PFSK-1 (cell line): ENCODE results near the gene GUCY1B1.

Source experiments
- FOXP2 ChIP-seq: optimal IDR thresholded peaks from 2 replicates; pipeline ENCODE3; 2011; ENCODE audit warnings: borderline replicate concordance, control low read depth, inconsistent platforms; ENCODE audit not compliant: insufficient read depth; ENCODE audit errors: extremely low read length, extremely low read depth
- POLR2AphosphoS5 ChIP-seq: IDR thresholded peaks from 2 replicates; pipeline ENCODE4 v1.6.1; 2012; ENCODE audit warnings: low read depth, mild to moderate bottlenecking, control low read depth, low read length, moderate library complexity
- SIN3A ChIP-seq: IDR thresholded peaks from 2 replicates; pipeline ENCODE4 v1.6.1; 2012; ENCODE audit warnings: mild to moderate bottlenecking, low read length, moderate library complexity, borderline replicate concordance; ENCODE audit not compliant: insufficient read depth
- TAF1 ChIP-seq: IDR thresholded peaks from 2 replicates; pipeline ENCODE4 v1.6.1; 2012; ENCODE audit warnings: low read length, control low read depth, borderline replicate concordance; ENCODE audit not compliant: insufficient read depth
- TF ChIP-seq, protein P1 (sequence below), 2 experiments: IDR thresholded peaks; 2 replicates each; pipeline versions ENCODE4 v1.6.1 to v1.8.0; 2011 to 2012; ENCODE audit warnings: low read depth in 2 of 2, low read length in 2 of 2, control low read depth in 1 of 2, inconsistent platforms in 1 of 2, mild to moderate bottlenecking in 1 of 2, moderate library complexity in 1 of 2; ENCODE audit not compliant: insufficient read depth in 1 of 2

Gene GUCY1B1

DNA sequence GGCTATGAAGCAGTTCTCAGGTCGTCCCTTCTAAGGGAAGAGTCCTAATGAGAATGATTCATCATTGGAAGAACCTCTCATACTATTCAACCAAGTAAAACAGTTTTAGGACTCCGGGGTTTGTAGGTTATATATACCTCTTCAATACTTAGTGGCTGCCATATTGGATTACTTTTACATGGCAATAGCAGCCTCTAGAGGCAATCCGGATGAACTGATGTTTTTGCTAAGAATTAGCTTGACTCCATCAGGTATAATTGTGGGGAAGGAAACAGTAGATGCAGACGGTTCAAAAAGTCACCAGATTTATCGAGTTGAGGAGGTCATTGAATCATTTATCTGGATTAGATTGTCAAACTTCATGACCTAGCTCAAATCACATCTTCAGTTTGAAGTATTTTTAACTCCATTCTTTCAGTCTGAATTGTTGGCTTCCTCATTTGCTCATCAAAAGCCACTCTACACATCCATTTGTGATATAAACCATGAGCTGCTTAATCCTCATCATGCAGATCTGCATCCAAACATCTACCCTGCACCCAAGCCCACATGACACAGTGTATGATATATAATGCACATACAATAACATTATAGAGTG lies 28.4 kb downstream of the GUCY1B1 start:
- TF ChIP-seq TAF1 (no peak), SIN3A (no peak), POLR2AphosphoS5 (no peak), FOXP2 (no peak)
- TF ChIP-seq, protein P1, sequence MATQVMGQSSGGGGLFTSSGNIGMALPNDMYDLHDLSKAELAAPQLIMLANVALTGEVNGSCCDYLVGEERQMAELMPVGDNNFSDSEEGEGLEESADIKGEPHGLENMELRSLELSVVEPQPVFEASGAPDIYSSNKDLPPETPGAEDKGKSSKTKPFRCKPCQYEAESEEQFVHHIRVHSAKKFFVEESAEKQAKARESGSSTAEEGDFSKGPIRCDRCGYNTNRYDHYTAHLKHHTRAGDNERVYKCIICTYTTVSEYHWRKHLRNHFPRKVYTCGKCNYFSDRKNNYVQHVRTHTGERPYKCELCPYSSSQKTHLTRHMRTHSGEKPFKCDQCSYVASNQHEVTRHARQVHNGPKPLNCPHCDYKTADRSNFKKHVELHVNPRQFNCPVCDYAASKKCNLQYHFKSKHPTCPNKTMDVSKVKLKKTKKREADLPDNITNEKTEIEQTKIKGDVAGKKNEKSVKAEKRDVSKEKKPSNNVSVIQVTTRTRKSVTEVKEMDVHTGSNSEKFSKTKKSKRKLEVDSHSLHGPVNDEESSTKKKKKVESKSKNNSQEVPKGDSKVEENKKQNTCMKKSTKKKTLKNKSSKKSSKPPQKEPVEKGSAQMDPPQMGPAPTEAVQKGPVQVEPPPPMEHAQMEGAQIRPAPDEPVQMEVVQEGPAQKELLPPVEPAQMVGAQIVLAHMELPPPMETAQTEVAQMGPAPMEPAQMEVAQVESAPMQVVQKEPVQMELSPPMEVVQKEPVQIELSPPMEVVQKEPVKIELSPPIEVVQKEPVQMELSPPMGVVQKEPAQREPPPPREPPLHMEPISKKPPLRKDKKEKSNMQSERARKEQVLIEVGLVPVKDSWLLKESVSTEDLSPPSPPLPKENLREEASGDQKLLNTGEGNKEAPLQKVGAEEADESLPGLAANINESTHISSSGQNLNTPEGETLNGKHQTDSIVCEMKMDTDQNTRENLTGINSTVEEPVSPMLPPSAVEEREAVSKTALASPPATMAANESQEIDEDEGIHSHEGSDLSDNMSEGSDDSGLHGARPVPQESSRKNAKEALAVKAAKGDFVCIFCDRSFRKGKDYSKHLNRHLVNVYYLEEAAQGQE (IDR thresholded peaks at IDR 0.05; ENCODE audit: insufficient read depth in 1 of 2, low read depth in 2 of 2, low read length in 2 of 2) = no peak

DNA sequence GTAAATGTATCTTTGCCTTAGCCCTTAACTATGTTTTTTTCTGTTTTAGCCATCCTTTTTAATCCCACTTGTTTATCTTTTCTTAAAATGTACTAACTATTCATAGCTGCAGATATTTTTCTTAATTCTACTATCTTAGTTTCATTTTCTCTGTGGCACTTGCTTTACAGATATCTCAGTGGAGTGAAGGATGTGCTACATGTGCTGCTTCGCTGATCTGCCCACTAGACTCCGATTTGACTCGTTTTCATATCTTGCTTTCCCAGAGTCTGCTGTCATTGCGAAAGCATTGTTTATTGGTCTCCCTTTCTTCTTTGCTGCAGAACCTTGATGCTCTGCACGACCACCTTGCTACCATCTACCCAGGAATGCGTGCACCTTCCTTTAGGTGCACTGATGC lies 30.6 kb downstream of the GUCY1B1 start:
- TF ChIP-seq SIN3A (no peak), FOXP2 (no peak), POLR2AphosphoS5 (no peak), TAF1 (no peak)
- TF ChIP-seq, protein P1 (IDR thresholded peaks at IDR 0.05; ENCODE audit: insufficient read depth in 1 of 2, low read depth in 2 of 2, low read length in 2 of 2) = no peak

DNA sequence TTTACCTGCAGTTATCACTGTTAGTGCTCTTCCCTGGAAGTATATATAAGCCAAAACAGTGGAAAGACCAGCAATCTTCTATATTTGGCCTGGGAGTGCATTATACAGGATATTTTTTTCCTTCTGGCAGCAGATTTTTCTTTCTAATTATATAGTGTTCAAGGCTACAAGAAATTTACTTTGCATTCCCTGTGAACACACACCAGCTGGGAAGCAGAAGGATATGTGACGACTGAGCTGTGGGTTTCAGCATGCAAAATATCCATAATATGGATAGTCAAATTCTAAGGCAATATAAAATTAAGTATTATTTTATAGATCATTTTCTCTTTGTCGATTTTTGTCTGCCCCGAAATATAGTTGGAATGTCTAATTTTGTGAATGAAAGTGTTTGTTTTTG lies 31.2 kb downstream of the GUCY1B1 start:
- TF ChIP-seq POLR2AphosphoS5 (no peak), TAF1 (no peak), SIN3A (no peak), FOXP2 (no peak)
- TF ChIP-seq, protein P1 (IDR thresholded peaks at IDR 0.05; ENCODE audit: insufficient read depth in 1 of 2, low read depth in 2 of 2, low read length in 2 of 2) = no peak

DNA sequence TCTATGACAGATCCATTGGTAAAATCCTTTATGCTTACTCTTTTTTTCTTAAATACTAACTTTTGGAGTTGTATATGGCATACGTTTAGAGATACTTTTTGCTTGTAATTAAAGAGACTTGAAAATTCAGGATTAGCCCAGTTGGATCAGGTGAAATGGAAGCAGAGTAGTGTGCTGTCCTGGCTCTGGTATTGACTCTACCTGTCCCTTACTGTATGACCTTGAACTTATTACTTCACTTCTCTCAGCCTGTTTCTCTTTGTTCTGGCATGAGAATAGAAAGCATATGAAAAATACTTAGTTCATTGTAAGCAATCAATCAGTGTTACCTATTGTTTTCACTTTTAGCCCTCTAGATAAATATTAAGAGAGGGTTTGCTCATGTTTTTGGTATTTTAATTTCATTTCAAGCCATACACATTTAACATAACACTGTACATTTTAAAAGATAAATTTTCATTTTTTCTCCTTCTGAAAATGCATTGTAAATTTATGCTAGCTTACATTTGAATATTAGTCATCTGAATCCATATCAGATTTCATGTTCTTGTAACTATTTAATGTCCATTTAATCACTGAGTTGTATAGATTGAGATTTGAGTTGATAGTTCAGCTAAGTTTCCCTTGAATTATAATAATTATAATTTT lies 35.9 kb downstream of the GUCY1B1 start:
- no peak for TF ChIP-seq SIN3A
- no peak for TF ChIP-seq TAF1
- no peak for TF ChIP-seq POLR2AphosphoS5
- no peak for TF ChIP-seq FOXP2
- TF ChIP-seq, protein P1 (IDR thresholded peaks at IDR 0.05; ENCODE audit: insufficient read depth in 1 of 2, low read depth in 2 of 2, low read length in 2 of 2) = no peak
